ENCODE results near the gene ATP5F1B. TPM values are rescaled to one million over a fixed set of nuclear protein-coding genes. Genes with fewer than 3 reads are reported as not detected.
A peak's percentile ranks its signal among the peaks of the same experiment; 100 is the strongest.

The ATP5F1B gene
- total RNA-seq, 6 experiments from 2014 or later = 690 to 799 (median 765) TPM

DNA sequence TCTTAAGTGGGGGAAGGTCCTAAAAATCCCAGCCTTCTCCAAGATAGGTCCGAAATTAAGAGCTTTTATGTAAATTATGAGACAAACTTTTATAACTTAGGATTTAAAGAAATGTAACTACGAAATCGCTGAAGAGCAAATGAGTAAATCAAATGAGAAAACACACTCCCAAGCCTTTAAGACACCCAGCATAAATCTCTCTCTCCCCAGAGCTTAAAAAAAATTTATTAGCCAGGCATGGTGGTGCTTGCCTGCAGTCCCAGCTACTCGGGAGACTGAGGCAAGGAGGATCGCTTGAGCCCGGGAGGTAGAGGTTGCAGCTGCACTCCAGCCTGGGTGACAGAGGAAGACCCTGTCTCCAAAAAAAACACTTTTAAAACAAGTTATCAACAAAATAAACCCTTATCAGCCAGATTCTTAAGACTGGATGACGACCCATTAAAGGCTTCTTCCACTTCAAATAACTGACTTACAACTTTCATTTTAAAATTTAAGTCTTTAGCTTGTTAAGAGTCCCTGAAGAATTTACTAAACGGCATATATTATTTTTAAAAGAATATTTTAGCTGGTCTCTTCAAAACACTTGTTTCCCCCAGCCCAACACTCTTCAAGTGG lies 39.1 kb upstream of the ATP5F1B start:
- Mint-ChIP-seq H3K4me1 (ENCODE audit: low read depth) (peaks cover 28% of the 10 kb centered on the region), H3K9me3 (no peaks in the 10 kb centered on the region), H3K4me3 (peak overlapping the region; percentile 72), H3K27me3 (ENCODE audit: insufficient read depth) (peaks cover 11% of the 10 kb centered on the region), H3K36me3 (ENCODE audit: low read depth) (peaks cover 41% of the 10 kb centered on the region), H3K27ac (peak overlapping the region; percentile 55)
- no peak for DNase-seq
- TF ChIP-seq, protein P1, sequence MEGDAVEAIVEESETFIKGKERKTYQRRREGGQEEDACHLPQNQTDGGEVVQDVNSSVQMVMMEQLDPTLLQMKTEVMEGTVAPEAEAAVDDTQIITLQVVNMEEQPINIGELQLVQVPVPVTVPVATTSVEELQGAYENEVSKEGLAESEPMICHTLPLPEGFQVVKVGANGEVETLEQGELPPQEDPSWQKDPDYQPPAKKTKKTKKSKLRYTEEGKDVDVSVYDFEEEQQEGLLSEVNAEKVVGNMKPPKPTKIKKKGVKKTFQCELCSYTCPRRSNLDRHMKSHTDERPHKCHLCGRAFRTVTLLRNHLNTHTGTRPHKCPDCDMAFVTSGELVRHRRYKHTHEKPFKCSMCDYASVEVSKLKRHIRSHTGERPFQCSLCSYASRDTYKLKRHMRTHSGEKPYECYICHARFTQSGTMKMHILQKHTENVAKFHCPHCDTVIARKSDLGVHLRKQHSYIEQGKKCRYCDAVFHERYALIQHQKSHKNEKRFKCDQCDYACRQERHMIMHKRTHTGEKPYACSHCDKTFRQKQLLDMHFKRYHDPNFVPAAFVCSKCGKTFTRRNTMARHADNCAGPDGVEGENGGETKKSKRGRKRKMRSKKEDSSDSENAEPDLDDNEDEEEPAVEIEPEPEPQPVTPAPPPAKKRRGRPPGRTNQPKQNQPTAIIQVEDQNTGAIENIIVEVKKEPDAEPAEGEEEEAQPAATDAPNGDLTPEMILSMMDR (IDR thresholded peaks at IDR 0.05) = no peak

- no peak overlapping the region for H3K4me3 Mint-ChIP-seq
- no peak for DNase-seq
- peaks cover 29% of the 10 kb centered on the region for H3K4me1 Mint-ChIP-seq (ENCODE audit: low read depth)
- no peaks in the 10 kb centered on the region for H3K9me3 Mint-ChIP-seq
- TF ChIP-seq, protein P1 (IDR thresholded peaks at IDR 0.05) = no peak
- peaks cover 42% of the 10 kb centered on the region for H3K36me3 Mint-ChIP-seq (ENCODE audit: low read depth)
- H3K27me3 Mint-ChIP-seq (ENCODE audit: insufficient read depth) = peaks cover 6% of the 10 kb centered on the region
- H3K27ac Mint-ChIP-seq = no peak overlapping the region
Measured at GRCh38 chr12:56682323-56682722, 36.5 kb upstream of the ATP5F1B start.

GRCh38 chr12:56679883-56680575 lies 34.2 kb upstream of the ATP5F1B start:
- Mint-ChIP-seq H3K27ac (no peak overlapping the region), H3K4me1 (ENCODE audit: low read depth) (peaks cover 22% of the 10 kb centered on the region), H3K4me3 (no peak overlapping the region), H3K36me3 (ENCODE audit: low read depth) (peaks cover 30% of the 10 kb centered on the region), H3K9me3 (no peaks in the 10 kb centered on the region), H3K27me3 (ENCODE audit: insufficient read depth) (peaks cover 2% of the 10 kb centered on the region)
- TF ChIP-seq, protein P1 (IDR thresholded peaks at IDR 0.05) = no peak
- DNase-seq = no peak

DNA sequence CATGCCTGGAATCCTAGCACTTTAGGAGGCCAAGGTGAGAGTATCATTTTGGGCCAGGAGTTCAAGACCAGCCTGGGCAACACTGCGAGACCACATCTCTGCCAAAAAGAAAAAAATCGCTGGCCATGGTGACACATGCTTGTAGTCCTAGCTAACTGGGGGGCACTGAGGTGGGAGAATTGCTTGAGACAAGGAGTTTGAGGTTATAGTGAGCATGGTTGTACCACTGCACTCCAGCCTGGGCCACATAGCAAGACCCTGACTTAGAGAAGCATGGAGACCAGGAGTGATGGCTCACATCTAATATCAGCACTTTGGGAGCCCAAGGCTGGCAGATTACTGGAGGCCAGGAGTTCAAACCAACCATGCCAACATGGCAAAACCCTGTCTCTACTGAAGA lies 33.1 kb upstream of the ATP5F1B start:
- Mint-ChIP-seq H3K9me3 (no peaks in the 10 kb centered on the region), H3K36me3 (ENCODE audit: low read depth) (peaks cover 21% of the 10 kb centered on the region), H3K27me3 (ENCODE audit: insufficient read depth) (peaks cover 2% of the 10 kb centered on the region), H3K4me3 (no peak overlapping the region), H3K27ac (peak overlapping the region; percentile 18; the same call in 1 of the 2 replicates), H3K4me1 (ENCODE audit: low read depth) (peaks cover 14% of the 10 kb centered on the region)
- TF ChIP-seq, protein P1 (IDR thresholded peaks at IDR 0.05) = no peak
- no peak for DNase-seq

DNA sequence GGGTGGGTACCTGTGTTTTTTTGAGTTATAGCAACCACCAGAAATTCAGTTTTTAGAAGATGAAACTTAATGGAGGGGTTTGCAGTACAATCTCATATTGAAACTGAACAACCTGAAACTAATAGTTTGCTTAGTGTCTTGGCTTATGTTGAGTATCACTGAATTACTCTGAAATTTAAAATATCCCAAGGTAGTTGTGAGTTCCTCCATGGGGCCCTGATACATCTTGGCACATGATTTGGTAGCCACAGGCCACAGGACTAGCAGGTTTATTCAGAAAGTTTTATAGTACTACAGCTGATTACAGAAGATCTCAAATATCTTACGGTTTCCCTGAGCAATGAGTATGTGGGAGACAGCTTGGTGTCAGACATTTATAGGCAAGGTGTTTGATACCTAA lies 31.9 kb upstream of the ATP5F1B start:
- H3K9me3 Mint-ChIP-seq = no peaks in the 10 kb centered on the region
- peaks cover 19% of the 10 kb centered on the region; the same call in 1 of the 2 replicates for H3K4me1 Mint-ChIP-seq (ENCODE audit: low read depth)
- peaks cover 2% of the 10 kb centered on the region for H3K27me3 Mint-ChIP-seq (ENCODE audit: insufficient read depth)
- H3K27ac Mint-ChIP-seq = peak overlapping the region; percentile 24; the same call in 1 of the 2 replicates
- DNase-seq = no peak
- peaks cover 26% of the 10 kb centered on the region for H3K36me3 Mint-ChIP-seq (ENCODE audit: low read depth)
- TF ChIP-seq, protein P1 (IDR thresholded peaks at IDR 0.05) = no peak
- H3K4me3 Mint-ChIP-seq = no peak overlapping the region

All from HFFc6 (cell line).